HG02798 (cell line): ENCODE results near the gene MAGEE2.
A peak's percentile ranks its signal among the peaks of the same experiment; 100 is the strongest.
"Not testable (repeated sequence)": the region's sequence is repeated elsewhere in the genome, so short reads cannot be mapped to it uniquely, and the experiment has no call there.

Source experiments
- ATAC-seq: cut with Tn5 transposase; IDR thresholded peaks from one replicate; pipeline ENCODE4 v1.9.1; 2021; ENCODE audit warnings: mild to moderate bottlenecking; ENCODE audit not compliant: unreplicated experiment, poor library complexity

MAGEE2 gene

GRCh38 chrX:75784680-75785491, at the start of gene MAGEE2:
TSS of gene MAGEE2 (minus strand) at chrX:75785254. CDS start at chrX:75785051, 203 bp downstream.
- no peak for ATAC-seq

GRCh38 chrX:75786290-75786689, 1.2 kb upstream of the MAGEE2 start:
- no peak for ATAC-seq

- no peak for ATAC-seq
Measured at GRCh38 chrX:75781611-75782010, 3.4 kb downstream of the MAGEE2 start.

GRCh38 chrX:75768063-75768462, 17.0 kb downstream of the MAGEE2 start:
- not testable (repeated sequence) for ATAC-seq

GRCh38 chrX:75748431-75748830, 36.6 kb downstream of the MAGEE2 start:
- no peak for ATAC-seq

- peak; percentile 89 for ATAC-seq
Measured at GRCh38 chrX:75746891-75747639, 38.0 kb downstream of the MAGEE2 start.
